SU-DHL-6 (cell line): ENCODE measurements around the gene RENBP.
A peak's percentile ranks its signal among the peaks of the same experiment; 100 is the strongest.

Source experiments
- H2AFZ ChIP-seq: fragments of 200-600 bp; sonication (generic); 2 replicates; pipeline ENCODE4 v1.6.1; 2014; ENCODE audit warnings: low read depth, mild to moderate bottlenecking, moderate library complexity, mixed read lengths, antibody characterized with exemption, low read length; ENCODE audit not compliant: severe bottlenecking
- H3F3A ChIP-seq: fragments of 200-600 bp; shearing (Covaris generic); 2 replicates; pipeline ENCODE4 v1.6.0; 2016; ENCODE audit warnings: antibody characterized with exemption, mild to moderate bottlenecking; ENCODE audit not compliant: insufficient read depth
- H3K27ac ChIP-seq: fragments of 200-600 bp; sonication (generic); 2 replicates; pipeline ENCODE4 v1.5.1; 2016; ENCODE audit warnings: low read depth, mild to moderate bottlenecking, low read length, moderate library complexity, mixed read lengths
- H3K27me3 ChIP-seq: fragments of 200-600 bp; sonication (generic), shearing (Covaris generic); 2 replicates; pipeline ENCODE4 v1.6.0; 2014; ENCODE audit warnings: mild to moderate bottlenecking, low read length
- H3K36me3 ChIP-seq: fragments of 200-600 bp; sonication (generic); 2 replicates; pipeline ENCODE4 v1.6.1; 2014; ENCODE audit warnings: mild to moderate bottlenecking, low read length, mixed read lengths
- H3K4me2 ChIP-seq: fragments of 300-600, 200-600 bp; shearing (Covaris generic), sonication (generic); 2 replicates; pipeline ENCODE4 v1.6.0; 2014; ENCODE audit warnings: low read length, low read depth, mild to moderate bottlenecking; ENCODE audit not compliant: poor library complexity, severe bottlenecking
- H3K4me3 ChIP-seq: fragments of 200-600 bp; sonication (generic); 2 replicates; pipeline ENCODE4 v1.5.1; 2014; ENCODE audit warnings: antibody characterized with exemption, low read length, mild to moderate bottlenecking, mixed read lengths; ENCODE audit not compliant: insufficient read depth, poor library complexity, severe bottlenecking
- H3K79me2 ChIP-seq: fragments of 200-600 bp; sonication (generic); 2 replicates; pipeline ENCODE4 v1.6.1; 2014; ENCODE audit warnings: mild to moderate bottlenecking, low read length, moderate library complexity; ENCODE audit not compliant: insufficient read depth
- H3K9ac ChIP-seq: fragments of 200-600 bp; sonication (generic); 2 replicates; pipeline ENCODE4 v1.7.0; 2014; ENCODE audit warnings: mild to moderate bottlenecking, low read length
- H3K9me2 ChIP-seq: fragments of 200-600 bp; sonication (generic); replicated peaks from 2 replicates; pipeline ENCODE4 v1.6.1; 2014; ENCODE audit warnings: low read length; ENCODE audit not compliant: insufficient read depth
- H3K9me3 ChIP-seq: fragments of 200-600 bp; sonication (generic); 2 replicates; pipeline ENCODE4 v1.6.1; 2014; ENCODE audit warnings: low read length, mixed read lengths; ENCODE audit not compliant: insufficient read depth
- H4K20me1 ChIP-seq: fragments of 200-600 bp; sonication (generic); 2 replicates; pipeline ENCODE4 v1.6.1; 2014; ENCODE audit warnings: low read depth, mild to moderate bottlenecking, antibody characterized with exemption, low read length, moderate library complexity, mixed read lengths
- CTCF ChIP-seq: fragments of 200-600 bp; sonication (generic); IDR thresholded peaks from one replicate; pipeline ENCODE4 v1.5.1; 2017; ENCODE audit warnings: antibody characterized with exemption, mild to moderate bottlenecking, low read length, moderate library complexity; ENCODE audit not compliant: insufficient read depth, poor library complexity, severe bottlenecking
- EZH2phosphoT487 ChIP-seq: fragments of 200-600 bp; sonication (generic), shearing (Covaris generic); conservative IDR thresholded peaks from 2 replicates; pipeline ENCODE4 v1.6.1; 2018; ENCODE audit warnings: mild to moderate bottlenecking, antibody characterized with exemption, low read length, moderate library complexity, mixed read lengths

Gene RENBP

DNA sequence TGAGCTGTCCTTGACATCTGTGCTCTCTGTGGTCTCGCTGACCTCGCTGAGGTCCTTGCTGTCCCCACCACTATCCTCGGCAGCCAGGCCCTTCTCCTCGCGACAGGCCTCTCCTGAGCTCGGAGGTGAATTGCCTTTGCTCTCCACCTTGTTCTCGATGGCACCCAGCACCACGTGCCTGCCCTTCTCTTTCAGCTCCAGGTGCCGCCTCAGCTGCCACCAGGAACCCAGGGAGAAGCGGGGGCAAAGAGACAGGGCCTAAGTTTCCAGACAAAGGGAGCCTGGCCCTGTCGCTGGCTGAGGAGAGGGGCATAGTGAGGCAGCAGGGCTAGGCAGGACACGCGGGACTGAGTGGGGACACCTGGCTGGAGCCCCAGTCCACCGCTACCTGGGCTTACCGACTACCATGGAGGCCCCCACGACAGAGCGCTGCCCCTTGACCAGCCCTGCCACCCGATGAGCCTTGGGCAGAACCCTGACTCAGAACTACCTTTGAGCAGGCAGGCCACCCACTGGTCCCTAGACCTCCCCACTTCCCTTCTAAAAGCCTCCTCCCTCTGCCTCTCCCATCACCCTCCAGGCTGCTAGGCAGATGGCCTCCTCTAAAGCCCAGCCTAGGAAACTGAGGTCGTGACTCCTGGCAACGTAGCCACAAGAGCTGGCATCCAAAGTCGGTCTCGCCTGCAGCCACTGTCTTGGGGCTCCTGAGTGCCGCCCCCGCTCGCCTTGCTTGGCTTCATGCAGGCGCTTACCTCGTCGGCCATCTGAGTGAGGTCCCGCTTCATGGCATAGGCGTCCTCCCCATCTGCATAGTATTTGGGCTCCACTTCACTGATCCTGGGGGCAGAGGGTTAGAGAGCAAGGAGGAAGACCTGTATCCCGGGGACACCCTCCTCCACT lies 14.2 kb downstream of the RENBP start:
- Histone ChIP-seq H4K20me1 (no peaks in the 10 kb centered on the region), H3K9me3 (no peaks in the 10 kb centered on the region), H3K27me3 (no peaks in the 10 kb centered on the region), H3K4me2 (no peak overlapping the region), H3K27ac (no peak overlapping the region), H3K4me3 (no peak overlapping the region), H3K79me2 (peaks cover 23% of the 10 kb centered on the region), H3F3A (peaks cover 22% of the 10 kb centered on the region), H3K9me2 (no peaks in the 10 kb centered on the region), H2AFZ (no peak overlapping the region), H3K9ac (no peak overlapping the region), H3K36me3 (no peaks in the 10 kb centered on the region)
- TF ChIP-seq CTCF (no peak), EZH2phosphoT487 (no peak)

- H3F3A ChIP-seq = peaks cover 22% of the 10 kb centered on the region
- H3K9ac ChIP-seq = peak overlapping the region; percentile 43; the same call in 1 of the 2 replicates
- no peak overlapping the region for H2AFZ ChIP-seq
- no peaks in the 10 kb centered on the region for H3K27me3 ChIP-seq
- H3K9me3 ChIP-seq = no peaks in the 10 kb centered on the region
- TF ChIP-seq EZH2phosphoT487 (no peak), CTCF (no peak)
- peaks cover 29% of the 10 kb centered on the region for H3K79me2 ChIP-seq
- H3K36me3 ChIP-seq = no peaks in the 10 kb centered on the region
- peak overlapping the region; percentile 69 for H3K27ac ChIP-seq
- peak overlapping the region; percentile 67 for H3K4me2 ChIP-seq
- no peak overlapping the region for H3K4me3 ChIP-seq
- H4K20me1 ChIP-seq = no peaks in the 10 kb centered on the region
- H3K9me2 ChIP-seq = no peaks in the 10 kb centered on the region
These were observed 14.9 kb downstream of the RENBP start for GRCh38 chrX:153929576-153929975.

GRCh38 chrX:153928846-153929245 lies 15.6 kb downstream of the RENBP start:
- no peaks in the 10 kb centered on the region for H3K27me3 ChIP-seq
- H3K36me3 ChIP-seq = no peaks in the 10 kb centered on the region
- H3K9me3 ChIP-seq = no peaks in the 10 kb centered on the region
- no peak overlapping the region for H2AFZ ChIP-seq
- peaks cover 24% of the 10 kb centered on the region for H3K79me2 ChIP-seq
- H3K9ac ChIP-seq = peak overlapping the region; percentile 43; the same call in 1 of the 2 replicates
- H3K27ac ChIP-seq = peak overlapping the region; percentile 69
- H3K4me3 ChIP-seq = peak overlapping the region; percentile 42
- peak overlapping the region; percentile 67 for H3K4me2 ChIP-seq
- peaks cover 22% of the 10 kb centered on the region for H3F3A ChIP-seq
- TF ChIP-seq EZH2phosphoT487 (no peak), CTCF (no peak)
- no peaks in the 10 kb centered on the region for H4K20me1 ChIP-seq
- H3K9me2 ChIP-seq = no peaks in the 10 kb centered on the region
